ENCODE data around the gene RNF41.
"Not testable (repeated sequence)": the region's sequence is repeated elsewhere in the genome, so short reads cannot be mapped to it uniquely, and the experiment has no call there.

The RNF41 gene

DNA sequence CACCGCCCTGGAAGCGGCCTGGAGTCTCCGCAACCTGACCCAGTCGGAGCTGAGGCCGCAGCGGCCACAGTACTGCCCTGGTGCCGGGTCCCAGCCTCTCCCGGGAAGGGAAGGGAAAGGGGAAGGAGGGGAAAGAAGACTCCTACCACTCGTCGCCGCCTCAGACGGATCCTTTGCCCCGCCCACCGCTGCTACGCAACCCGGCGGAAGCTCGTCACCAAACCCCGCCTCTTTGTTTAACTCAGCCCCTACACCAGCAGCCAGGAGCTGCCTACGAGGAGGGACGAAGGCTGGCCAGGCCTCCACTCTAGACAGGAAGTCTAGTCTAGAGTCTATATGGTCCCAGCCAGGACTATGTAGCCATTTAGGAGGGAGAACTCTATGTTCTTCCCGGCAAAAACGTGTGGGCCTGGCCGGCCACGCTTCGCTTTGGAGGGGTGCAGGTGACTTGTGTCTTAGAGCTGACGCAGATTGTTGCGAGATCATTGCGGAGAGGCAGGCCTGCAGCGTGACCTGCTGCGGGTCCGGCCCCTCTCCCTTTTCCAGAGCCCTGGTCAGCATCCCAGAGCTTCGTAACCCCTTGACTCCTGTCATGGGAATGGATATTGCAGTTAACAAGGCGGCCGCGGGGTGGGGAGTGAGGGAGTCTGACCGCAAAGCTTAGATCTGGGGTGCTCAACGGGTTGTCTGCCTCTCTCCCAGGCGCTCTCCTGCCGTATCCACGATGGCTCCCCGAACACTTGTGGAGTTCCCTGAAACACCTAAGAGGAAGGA is at the start of gene RNF41:
TSS of gene RNF41 (minus strand) at position 166 of the 774 bp plus-strand sequence. CDS start 7,875 bp downstream, outside the sequence.
- peak; percentile 98 for DNase-seq (ENCODE audit: low spot score)

GRCh38 chr12:56271031-56271430 is 49.3 kb upstream of the RNF41 start:
- no peak for DNase-seq (ENCODE audit: low spot score)

DNA sequence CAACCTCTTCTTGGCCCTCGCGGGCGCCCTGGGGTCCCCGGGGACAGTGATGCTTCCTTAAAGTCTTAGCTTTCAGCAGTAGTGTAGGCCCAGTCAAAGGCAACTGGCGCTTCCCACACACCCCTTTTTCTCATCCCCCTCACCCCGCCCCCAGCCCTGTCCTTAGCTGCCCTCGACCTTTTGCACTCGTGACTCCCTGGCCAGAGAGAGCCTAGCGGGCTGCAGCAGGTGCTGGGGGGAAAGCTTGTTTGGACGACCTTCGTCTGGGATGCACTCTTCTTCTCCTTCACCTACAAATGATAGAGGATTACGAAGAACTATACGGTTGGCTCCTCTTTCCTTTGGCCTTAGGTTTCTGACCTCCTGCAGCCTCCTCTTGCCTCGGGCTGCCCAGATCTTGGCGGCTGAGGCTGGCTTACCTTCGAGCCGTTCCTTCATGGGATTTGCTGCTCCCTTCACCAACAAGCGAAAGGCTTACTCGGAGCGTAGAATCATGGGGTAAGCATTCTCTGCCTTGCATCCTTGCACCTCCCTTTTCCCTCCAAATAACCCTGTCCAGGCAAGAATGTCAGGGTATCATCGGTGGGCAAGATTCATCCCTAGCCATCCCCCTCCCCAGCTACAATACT is 45.8 kb upstream of the RNF41 start:
- no peak for DNase-seq (ENCODE audit: low spot score)

GRCh38 chr12:56266693-56267442 is 45.1 kb upstream of the RNF41 start, which contains the start of gene COQ10A:
TSS of gene COQ10A (plus strand) at chr12:56266942. CDS start at chr12:56267119, 177 bp downstream.
- DNase-seq (ENCODE audit: low spot score): peak; percentile 91

DNA sequence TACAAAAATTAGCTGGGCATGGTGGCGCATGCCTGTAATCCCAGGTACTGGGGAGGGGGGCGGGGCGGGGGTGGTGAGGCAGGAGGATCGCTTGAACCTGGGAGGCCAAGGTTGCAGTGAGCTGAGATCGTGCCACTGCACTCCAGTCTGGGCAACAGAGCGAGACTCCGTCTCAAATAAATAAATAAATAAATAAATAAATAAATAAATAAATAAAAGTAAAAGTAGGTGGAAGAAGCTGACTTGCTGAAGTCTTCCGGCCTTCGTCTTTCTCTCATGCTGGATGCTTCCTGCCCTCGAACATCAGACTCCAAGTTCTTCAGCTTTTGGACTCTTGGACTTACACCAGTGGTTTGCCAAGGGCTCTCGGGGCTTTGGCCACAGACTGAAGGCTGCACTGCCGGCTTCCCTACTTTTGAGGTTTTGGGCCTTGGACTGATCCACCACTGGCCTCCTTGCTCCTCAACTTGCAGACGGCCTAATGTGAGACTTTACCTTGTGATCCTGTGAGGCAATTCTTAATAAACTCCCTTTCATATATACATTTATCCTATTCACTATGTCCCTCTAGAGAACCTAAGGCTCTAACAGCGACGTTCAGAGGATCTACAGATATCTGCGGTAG is 44.5 kb upstream of the RNF41 start:
- DNase-seq (ENCODE audit: low spot score): not testable (repeated sequence)

- DNase-seq (ENCODE audit: low spot score): not testable (repeated sequence)
Observed at GRCh38 chr12:56262955-56263354, 41.2 kb upstream of the RNF41 start.

DNA sequence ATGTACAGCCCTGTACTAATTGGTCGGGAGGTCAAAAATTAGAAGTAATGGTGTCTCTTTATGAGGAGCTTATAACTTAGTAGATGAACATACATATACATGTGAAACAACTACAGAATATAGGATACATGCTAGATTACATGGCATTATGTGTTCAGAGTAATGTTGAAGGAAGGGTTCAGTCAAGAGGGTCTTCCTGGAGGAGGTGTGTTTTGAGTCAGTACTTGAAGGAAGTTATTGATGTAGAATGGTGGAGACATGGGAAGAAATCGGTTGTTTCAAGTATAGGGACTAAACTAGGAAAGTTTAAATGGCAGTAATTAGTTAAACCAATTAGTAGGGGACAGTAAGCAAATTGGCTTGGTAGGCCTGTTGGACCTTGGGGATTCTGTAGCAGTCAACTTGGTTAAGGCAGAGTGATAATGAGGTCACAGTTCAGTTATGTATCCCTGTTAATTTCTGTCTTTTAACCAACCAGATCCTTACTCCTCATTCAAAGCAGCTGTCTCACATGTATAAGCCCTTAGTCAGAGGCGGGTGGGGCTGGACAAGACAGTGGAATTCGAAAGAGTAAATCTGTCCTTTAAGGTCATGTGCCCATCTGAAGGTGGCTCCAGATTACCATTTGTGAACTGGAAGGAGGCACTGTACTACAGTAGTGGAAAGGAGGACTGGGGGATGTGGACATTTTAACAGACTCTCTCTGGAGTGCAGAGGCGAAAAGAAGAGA is 39.9 kb upstream of the RNF41 start:
- DNase-seq (ENCODE audit: low spot score): peak; percentile 87

- DNase-seq (ENCODE audit: low spot score): no peak
Observed at GRCh38 chr12:56260921-56261320, 39.2 kb upstream of the RNF41 start.

- DNase-seq (ENCODE audit: low spot score): no peak
Observed at GRCh38 chr12:56260380-56260779, 38.7 kb upstream of the RNF41 start.

DNA sequence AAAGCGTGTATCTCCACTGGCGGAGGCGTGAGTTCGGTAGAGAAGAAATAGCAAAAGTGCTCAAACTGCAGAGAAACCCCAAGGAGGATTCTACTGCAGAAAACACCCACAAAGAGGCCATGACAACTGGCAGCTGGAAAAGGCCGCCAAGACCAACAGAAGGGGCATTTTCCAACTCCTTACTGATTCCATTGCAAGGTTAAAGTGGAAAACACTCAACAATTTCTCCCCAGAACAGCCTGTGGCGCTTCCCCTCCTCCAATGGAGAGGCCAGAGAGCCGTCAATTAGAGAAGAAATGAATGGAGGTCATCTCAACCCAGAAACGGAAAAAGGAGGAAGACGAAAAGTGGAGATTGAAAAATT is 37.1 kb upstream of the RNF41 start:
- DNase-seq (ENCODE audit: low spot score): no peak

- DNase-seq (ENCODE audit: low spot score): peak; percentile 72
Observed at GRCh38 chr12:56258068-56258819, 36.5 kb upstream of the RNF41 start, which contains the start of gene ANKRD52. TSS of gene ANKRD52 (minus strand) at chr12:56258384. CDS start at chr12:56258269, 115 bp downstream.

DNA sequence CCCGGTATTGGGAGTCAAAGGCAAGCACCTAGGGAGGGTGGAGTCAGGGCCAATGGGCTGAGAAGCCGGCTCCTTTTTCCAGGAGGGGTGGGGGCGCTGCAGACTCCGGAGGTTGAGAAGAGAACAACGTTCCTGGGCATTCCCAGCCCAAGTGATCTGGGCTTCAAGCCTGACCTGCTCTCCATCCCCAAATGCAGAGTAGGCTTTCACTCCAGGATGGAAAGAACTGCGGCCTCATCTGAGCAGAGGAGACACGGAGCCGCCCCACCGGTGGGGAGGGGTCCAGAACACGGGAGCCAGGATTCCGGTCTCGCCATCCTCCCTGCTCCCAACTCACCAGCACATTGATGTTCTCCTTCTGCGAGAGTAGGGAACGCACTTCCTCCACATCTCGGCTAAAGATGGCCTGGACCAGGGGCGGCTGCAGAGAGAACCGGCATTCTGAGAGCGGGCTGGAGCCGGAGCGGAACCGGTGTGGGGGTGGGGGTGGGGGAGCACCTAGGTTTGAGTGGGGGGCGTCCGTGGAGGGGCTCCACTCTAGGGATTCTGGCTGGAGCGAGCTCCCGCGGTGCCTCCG is 35.9 kb upstream of the RNF41 start:
- no peak for DNase-seq (ENCODE audit: low spot score)

DNA sequence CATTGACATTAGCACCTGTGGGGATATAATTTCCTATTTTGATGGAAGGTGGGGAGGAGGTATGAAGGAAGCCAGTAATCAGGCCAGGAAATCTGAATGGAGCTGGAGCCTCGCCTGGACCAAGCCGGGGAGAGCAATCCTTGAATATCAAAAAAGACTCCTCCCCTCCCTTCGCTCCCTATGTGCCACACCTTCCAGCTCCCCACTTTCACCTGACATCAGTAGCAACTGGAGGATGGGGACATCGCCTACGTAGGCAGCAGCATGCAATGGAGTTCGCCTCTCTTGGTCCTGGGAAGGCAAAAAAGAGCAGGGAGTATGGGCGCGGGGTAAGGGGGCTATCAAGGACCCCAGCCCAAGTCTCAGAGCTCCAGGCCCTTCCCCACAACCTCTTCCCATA is 35.3 kb upstream of the RNF41 start:
- DNase-seq (ENCODE audit: low spot score): no peak

DNA sequence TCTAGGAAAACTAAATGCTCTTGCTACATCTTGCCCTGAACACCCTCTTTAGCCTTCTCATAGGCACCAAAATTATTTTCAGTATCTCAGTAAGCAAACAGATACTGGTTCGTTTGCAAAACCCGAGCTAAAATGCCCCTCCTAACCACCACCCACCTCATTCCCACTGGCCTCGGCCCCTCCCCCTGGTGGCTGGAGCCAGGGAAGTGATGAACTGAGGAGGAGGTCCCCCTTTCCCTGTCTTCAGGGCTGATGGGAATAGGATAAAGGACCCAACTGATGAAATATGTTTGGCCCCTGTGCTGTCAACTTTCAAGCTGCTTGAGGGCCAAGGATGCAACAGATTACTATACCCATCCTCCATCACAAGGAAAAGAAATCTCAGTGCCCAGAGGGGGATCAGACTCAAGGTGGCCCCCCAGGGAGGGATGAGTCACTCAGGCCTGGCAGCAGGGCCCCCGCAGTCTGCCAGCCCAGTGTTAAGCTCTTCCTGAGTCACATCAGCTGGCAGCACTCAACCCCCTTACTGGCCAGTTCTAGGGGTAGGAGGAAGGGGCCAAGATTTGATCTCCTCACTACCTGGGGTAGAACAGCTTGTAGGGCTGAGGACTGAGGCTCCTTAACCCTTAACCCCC is 34.7 kb upstream of the RNF41 start:
- DNase-seq (ENCODE audit: low spot score): no peak

DNA sequence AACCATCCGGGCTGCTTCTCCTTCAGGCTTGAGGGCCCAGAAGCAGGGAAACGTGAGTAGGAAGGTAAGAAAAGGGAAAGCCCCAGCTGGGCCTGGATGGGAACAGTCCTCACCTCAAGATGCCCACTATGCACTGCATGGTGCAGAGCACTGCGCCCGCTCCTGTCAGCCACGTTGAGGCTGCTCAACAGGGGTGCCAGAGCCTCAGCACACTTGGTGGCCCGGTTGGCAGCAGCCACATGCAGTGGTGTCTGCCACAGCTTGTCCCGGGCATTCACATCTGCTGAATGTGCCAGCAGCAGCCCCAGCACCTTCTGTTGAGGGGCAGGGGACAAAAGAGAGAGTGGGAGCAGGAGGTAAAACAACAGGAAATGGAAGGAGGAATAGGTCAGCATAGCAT is 33.9 kb upstream of the RNF41 start:
- DNase-seq (ENCODE audit: low spot score): no peak

- DNase-seq (ENCODE audit: low spot score): no peak
Observed at GRCh38 chr12:56253091-56253490, 31.4 kb upstream of the RNF41 start.

DNA sequence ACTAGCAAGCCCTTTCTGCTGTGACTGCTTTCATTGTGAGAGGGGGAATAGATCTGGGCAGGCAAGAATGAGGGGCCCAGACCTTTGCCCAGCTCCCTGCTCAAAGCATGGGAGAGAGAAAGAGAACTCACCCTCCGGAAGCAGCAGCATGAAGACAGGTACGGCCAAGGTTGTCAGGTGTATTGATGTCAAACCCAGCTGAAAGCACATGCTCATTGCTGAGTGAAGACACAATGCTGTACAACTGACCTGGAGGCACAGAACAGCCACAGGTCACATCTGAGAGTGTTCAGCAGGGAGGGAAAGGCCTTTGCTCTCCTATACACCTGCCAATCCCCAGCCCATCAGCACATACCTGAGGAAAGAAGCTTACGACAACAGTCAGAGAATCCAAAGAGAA is 30.9 kb upstream of the RNF41 start:
- no peak for DNase-seq (ENCODE audit: low spot score)

DNA sequence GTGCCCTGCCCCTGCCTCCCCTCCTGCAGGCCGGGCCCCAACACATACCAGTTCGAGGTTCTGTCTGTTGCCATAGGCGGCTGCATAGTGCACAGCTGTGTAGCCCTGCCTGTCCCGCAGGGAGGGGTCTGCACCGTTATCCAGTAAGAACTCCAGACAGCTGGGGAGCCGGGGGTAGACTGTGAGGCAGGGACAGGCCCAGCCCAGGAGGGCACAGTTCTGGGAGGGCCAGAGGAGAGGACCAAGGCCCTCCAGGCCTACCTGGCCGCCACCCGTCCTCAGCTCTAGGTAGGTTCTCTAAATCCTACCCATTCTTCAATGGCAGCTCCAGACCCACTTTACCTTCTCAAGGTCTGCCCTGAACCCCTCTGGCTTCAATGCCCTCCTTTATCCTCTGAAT is 27.0 kb upstream of the RNF41 start:
- no peak for DNase-seq (ENCODE audit: low spot score)

GRCh38 chr12:56247923-56248322 is 26.2 kb upstream of the RNF41 start:
- DNase-seq (ENCODE audit: low spot score): no peak

DNA sequence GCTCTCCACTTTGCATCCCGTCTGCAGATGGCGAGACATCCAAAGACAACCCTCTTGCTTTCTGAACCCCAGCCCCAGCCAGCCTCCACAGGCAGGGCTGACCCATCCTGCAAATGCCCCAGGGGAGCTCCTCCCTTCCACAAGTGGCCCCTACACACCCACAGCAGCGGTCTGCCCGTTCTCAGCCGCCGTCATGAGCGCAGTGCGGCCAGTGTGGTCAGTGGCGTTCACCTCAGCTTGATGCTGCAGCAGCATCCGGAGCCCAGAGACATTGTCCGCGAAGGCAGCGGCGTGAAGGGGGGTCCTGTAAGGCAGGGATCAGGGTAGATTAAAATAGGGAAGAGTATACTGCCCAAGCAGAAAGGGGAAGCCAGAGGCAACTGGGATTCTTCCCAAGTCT is 22.8 kb upstream of the RNF41 start:
- DNase-seq (ENCODE audit: low spot score): no peak
